HEK293T (cell line): ENCODE measurements around the gene SOCS6.

ENCODE experiments used
- CTCF ChIA-PET: fragments of 350-600 bp; formaldehyde crosslinking; extraction: SDS; loops from one replicate; lab custom pipeline; 2021; ENCODE audit warnings: antibody characterized with exemption, inconsistent platforms; lab: Yijun Ruan, JAX
- POLR2A ChIA-PET: fragments of 350-600 bp; formaldehyde crosslinking; extraction: SDS; loops from one replicate; lab custom pipeline; 2020; ENCODE audit warnings: antibody characterized with exemption, inconsistent platforms; lab: Yijun Ruan, JAX
- DNase-seq: peaks from one replicate; pipeline ENCODE4 v3.0.0; 2012; ENCODE audit warnings: mixed read lengths; ENCODE audit errors: extremely low spot score
- ARNT ChIP-seq: fragments of 450-650 bp; IDR thresholded peaks from 2 replicates; pipeline ENCODE4 v1.6.1; 2017; ENCODE audit warnings: mild to moderate bottlenecking
- BHLHE40 ChIP-seq: fragments of 450-650 bp; IDR thresholded peaks from 2 replicates; pipeline ENCODE4 v1.6.1; 2016; ENCODE audit warnings: mild to moderate bottlenecking, moderate library complexity, borderline replicate concordance
- CTBP1 ChIP-seq: fragments of 450-650 bp; IDR thresholded peaks from 2 replicates; pipeline ENCODE4 v1.6.1; 2016; ENCODE audit warnings: borderline replicate concordance
- ELF4 ChIP-seq: fragments of 450-650 bp; IDR thresholded peaks from 2 replicates; pipeline ENCODE4 v1.6.1; 2017; ENCODE audit warnings: antibody characterized with exemption
- FOXA1 ChIP-seq: fragments of 450-650 bp; IDR thresholded peaks from 2 replicates; pipeline ENCODE4 v1.6.1; 2016; ENCODE audit warnings: mild to moderate bottlenecking
- FOXK2 ChIP-seq: fragments of 450-650 bp; IDR thresholded peaks from 2 replicates; pipeline ENCODE4 v1.6.1; 2016; ENCODE audit warnings: mild to moderate bottlenecking
- FOXM1 ChIP-seq: fragments of 450-650 bp; IDR thresholded peaks from 2 replicates; pipeline ENCODE4 v1.6.1; 2017; ENCODE audit warnings: mild to moderate bottlenecking, borderline replicate concordance
- HDGF ChIP-seq: fragments of 450-650 bp; IDR thresholded peaks from 2 replicates; pipeline ENCODE4 v1.6.1; 2017; ENCODE audit warnings: antibody characterized with exemption, borderline replicate concordance
- L3MBTL2 ChIP-seq: fragments of 450-650 bp; conservative IDR thresholded peaks from 2 replicates; pipeline ENCODE4 v1.6.1; 2016; ENCODE audit warnings: mild to moderate bottlenecking
- LEF1 ChIP-seq: fragments of 450-650 bp; IDR thresholded peaks from 2 replicates; pipeline ENCODE4 v1.6.1; 2017; ENCODE audit warnings: mild to moderate bottlenecking, borderline replicate concordance
- NFRKB ChIP-seq: fragments of 450-650 bp; IDR thresholded peaks from 2 replicates; pipeline ENCODE4 v1.6.1; 2016; ENCODE audit warnings: mild to moderate bottlenecking, moderate library complexity
- PKNOX1 ChIP-seq: fragments of 450-650 bp; IDR thresholded peaks from 2 replicates; pipeline ENCODE4 v1.6.1; 2016
- SP1 ChIP-seq: fragments of 450-650 bp; IDR thresholded peaks from 2 replicates; pipeline ENCODE4 v1.6.1; 2017
- SUZ12 ChIP-seq: fragments of 450-650 bp; IDR thresholded peaks from 2 replicates; pipeline ENCODE4 v1.6.1; 2016; ENCODE audit warnings: mild to moderate bottlenecking
- TARDBP ChIP-seq: fragments of 450-650 bp; IDR thresholded peaks from 2 replicates; pipeline ENCODE4 v1.6.1; 2016
- ZNF384 ChIP-seq: fragments of 450-650 bp; IDR thresholded peaks from 2 replicates; pipeline ENCODE4 v1.6.1; 2016

Gene SOCS6

GRCh38 chr18:70293166-70293565, 4.3 kb downstream of the SOCS6 start:
- POLR2A ChIA-PET = no interaction called here

GRCh38 chr18:70294471-70295191, 5.8 kb downstream of the SOCS6 start:
- ChIA-PET CTCF (no interaction called here), POLR2A (no interaction called here)
- no peak for TF ChIP-seq NFRKB
- no peak for TF ChIP-seq HDGF
- no peak for TF ChIP-seq SUZ12
- no peak for TF ChIP-seq FOXK2
- TF ChIP-seq CTBP1 = no peak
- no peak for TF ChIP-seq TARDBP
- no peak for TF ChIP-seq LEF1
- no peak for TF ChIP-seq BHLHE40
- no peak for TF ChIP-seq PKNOX1
- no peak for TF ChIP-seq ELF4
- DNase-seq = no peak

More at GRCh38 chr18:70293166-70293565, 4.3 kb downstream of the SOCS6 start:
- DNase-seq = no peak
- CTCF ChIA-PET = no interaction called here
- TF ChIP-seq PKNOX1 (peak; percentile 38; the same call in 1 of the 2 replicates), NFRKB (no peak)

GRCh38 chr18:70295192-70296188, 6.6 kb downstream of the SOCS6 start:
- DNase-seq = no peak
- TF ChIP-seq FOXK2 = no peak
- TF ChIP-seq BHLHE40 = no peak
- no peak for TF ChIP-seq ZNF384
- TF ChIP-seq ARNT = no peak
- TF ChIP-seq FOXM1 = no peak
- TF ChIP-seq HDGF = no peak
- no peak for TF ChIP-seq NFRKB
- TF ChIP-seq LEF1 = no peak
- TF ChIP-seq PKNOX1 = no peak
- no peak for TF ChIP-seq CTBP1
- TF ChIP-seq FOXA1 = no peak
- TF ChIP-seq ELF4 = no peak
- TF ChIP-seq L3MBTL2 = no peak
- TF ChIP-seq SUZ12 = no peak
- no peak for TF ChIP-seq SP1
- no peak for TF ChIP-seq TARDBP
- ChIA-PET CTCF (no interaction called here), POLR2A (no interaction called here)

GRCh38 chr18:70296289-70296688, 7.4 kb downstream of the SOCS6 start:
- ChIA-PET CTCF (no interaction called here), POLR2A (no interaction called here)
- no peak for DNase-seq
- TF ChIP-seq FOXA1 (no peak), L3MBTL2 (no peak), BHLHE40 (no peak), SP1 (no peak)

GRCh38 chr18:70296781-70297180, 7.9 kb downstream of the SOCS6 start:
- CTCF ChIA-PET = no interaction called here

More at GRCh38 chr18:70296781-70297180, 7.9 kb downstream of the SOCS6 start:
- no peak for DNase-seq
- POLR2A ChIA-PET = no interaction called here
- no peak for TF ChIP-seq PKNOX1
